Parietal lobe (tissue), 1 donor: ENCODE measurements around the gene HNRNPA0. TPM values are rescaled to one million over a fixed set of nuclear protein-coding genes. Genes with fewer than 3 reads are reported as not detected.

Source experiments
- total RNA-seq: library from RNA; depleted of rRNA; stranded (reverse); fragments of >200 nt; gene quantifications from one replicate; pipeline ENCODE4 v1.2.3, GENCODE V29; 2014

Gene HNRNPA0
- total RNA-seq, result 40.1 TPM

DNA sequence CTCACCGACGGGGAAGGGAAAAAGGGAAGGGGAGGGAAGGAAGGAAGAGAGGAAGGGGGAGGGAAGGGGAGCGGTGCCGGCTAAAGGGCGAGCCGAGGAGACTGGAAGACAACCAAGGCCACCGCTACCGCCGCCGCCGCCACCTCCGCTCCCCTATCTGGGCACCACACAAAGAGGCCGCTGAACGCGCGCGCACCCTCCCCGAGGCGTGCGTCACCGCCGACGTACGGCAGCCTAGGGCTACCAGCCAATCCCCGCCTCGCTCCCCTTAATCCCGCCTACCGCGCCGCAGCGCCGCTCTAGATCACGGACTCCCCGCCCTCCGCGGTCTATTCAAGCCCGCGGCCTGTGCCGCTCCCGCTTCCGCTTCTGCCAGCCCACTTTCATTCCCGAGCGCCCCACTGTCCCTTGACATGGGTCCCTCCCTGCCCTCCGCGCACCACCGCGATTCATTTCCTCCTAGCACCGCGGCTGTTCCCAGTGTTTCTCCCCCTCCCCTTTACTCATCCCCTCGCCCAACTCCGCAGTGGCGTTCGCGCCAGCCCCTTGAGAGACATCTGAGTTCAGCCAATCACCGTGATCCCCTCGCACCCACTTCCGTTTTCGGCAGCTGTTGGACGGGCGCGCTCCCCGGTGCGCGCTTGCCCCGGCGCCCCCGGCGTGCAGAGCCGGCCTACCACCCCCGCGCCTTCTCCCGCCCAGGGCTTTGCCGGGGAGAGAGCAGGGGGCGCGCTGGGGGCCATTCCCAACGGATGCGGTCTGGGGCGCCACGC, at the start of gene HNRNPA0:
TSS of gene HNRNPA0 (minus strand) at position 176 of the 773 bp plus-strand sequence. CDS start 297 bp downstream, outside the sequence.

GRCh38 chr5:137735555-137736284, 18.4 kb downstream of the HNRNPA0 start, which contains the start of gene KLHL3:
KLHL3 (minus strand) TSS chr5:137736089; CDS start chr5:137735646, 443 bp downstream.

Other genes with a start within 250 kb of the HNRNPA0 start
- 24.7 TPM for gene KLHL3, start 18.3 kb downstream of the HNRNPA0 start, total RNA-seq
- not detected for gene MYOT, start 113.5 kb upstream of the HNRNPA0 start, total RNA-seq
- gene PKD2L2, start 135.1 kb upstream of the HNRNPA0 start, total RNA-seq, result not detected